ENCODE data around the gene MALT1.
"Not testable (repeated sequence)": the region's sequence is repeated elsewhere in the genome, so short reads cannot be mapped to it uniquely, and the experiment has no call there.

The MALT1 gene

DNA sequence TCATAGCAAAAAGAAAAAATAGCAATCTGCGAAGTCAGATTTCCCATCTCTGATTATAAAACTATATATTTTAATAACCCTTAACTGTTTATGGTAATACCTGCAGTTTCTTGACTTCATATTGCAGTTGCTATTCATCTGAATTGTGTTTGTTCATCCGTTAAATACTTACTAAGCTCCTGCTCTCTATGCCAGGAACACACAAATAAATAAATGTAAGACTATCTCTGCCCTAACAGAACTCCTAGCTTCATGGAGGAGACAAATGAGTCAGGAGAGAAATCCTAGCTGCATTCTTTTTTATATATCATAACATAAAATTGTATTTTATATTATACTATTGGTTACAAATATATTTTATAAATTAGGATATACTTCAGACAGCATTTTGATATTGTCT is 61.2 kb downstream of the MALT1 start:
- DNase-seq (ENCODE audit: low spot score) = no peak

GRCh38 chr18:58733866-58734265 is 62.6 kb downstream of the MALT1 start:
- no peak for DNase-seq (ENCODE audit: low spot score)

- DNase-seq (ENCODE audit: low spot score) = no peak
Measured at GRCh38 chr18:58738322-58738721, 67.1 kb downstream of the MALT1 start.

DNA sequence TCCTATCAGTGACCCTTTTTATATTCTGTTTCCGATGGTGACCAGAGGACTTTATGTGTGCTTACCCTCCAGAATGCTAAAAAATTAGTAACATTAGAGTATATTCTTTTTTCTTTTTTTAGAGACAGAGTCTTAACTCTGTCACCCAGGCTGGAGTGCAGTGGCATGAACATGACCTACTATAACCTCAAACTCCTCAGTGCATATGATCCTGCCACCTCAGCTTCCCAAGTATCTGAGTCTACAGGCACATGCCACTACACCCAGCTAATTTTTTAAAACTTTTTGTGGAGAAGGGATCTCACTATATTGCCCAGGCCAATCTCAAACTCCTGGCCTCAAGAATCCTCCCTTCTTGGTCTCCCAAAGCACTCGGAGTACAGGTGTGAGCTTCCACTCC is 74.6 kb downstream of the MALT1 start:
- no peak for DNase-seq (ENCODE audit: low spot score)

- no peak for DNase-seq (ENCODE audit: low spot score)
Measured at GRCh38 chr18:58748899-58749595, 77.8 kb downstream of the MALT1 start.

- no peak for DNase-seq (ENCODE audit: low spot score)
Measured at GRCh38 chr18:58753976-58754375, 82.7 kb downstream of the MALT1 start.

- DNase-seq (ENCODE audit: low spot score) = no peak
Measured at GRCh38 chr18:58754544-58755068, 83.3 kb downstream of the MALT1 start.

- no peak for DNase-seq (ENCODE audit: low spot score)
Measured at GRCh38 chr18:58755304-58756010, 84.2 kb downstream of the MALT1 start.

DNA sequence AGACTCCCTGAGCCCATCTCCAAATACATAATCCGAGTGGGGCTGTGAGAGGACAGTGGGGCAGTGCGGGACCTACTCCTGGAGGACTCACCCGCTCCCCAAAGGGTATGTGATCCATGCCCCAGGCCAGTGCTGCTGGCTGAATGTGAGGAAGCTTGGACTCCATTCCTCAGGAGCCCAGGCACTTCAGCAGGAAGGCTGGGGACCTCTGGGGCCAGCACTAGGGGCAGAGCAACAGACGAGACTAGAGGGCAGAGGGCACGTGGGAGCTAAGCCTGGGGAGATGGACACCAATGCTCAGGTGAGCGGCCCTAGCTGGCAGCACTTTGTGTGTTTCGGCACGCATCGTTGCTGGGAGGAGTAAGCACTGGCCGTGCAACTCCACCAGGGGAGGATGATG is 84.9 kb downstream of the MALT1 start:
- no peak for DNase-seq (ENCODE audit: low spot score)

DNA sequence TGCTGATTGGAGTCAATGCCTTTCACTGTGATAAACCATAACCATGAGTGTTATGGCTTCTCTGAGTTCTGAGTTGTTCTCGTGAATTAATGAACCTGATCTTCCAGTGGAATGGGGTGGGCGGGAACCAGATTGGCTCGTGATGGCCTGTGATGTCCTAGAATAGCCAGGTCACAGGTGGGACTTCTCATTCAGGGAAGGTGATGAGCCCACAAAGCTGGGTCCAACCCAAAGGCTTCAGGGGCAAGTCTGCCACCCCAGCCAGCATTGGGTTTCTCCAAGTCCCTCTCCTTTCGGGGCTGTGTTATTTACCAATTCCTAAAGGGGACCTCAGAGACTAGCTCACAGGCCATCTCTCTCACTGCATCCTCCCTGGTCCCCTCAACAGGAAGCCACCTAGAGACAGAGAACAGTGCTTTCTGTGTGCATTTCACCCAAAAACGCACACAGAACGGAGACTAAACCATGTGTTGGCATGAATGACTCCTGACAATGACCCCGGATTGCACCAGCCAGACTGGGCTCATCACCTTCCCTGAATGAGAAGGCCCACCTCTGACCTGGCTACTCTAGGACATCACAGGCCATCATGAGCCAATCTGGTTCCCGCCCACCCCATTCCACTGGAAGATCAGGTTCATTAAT is 85.5 kb downstream of the MALT1 start:
- no peak for DNase-seq (ENCODE audit: low spot score)

GRCh38 chr18:58757351-58757750 is 86.1 kb downstream of the MALT1 start:
- DNase-seq (ENCODE audit: low spot score) = not testable (repeated sequence)

- no peak for DNase-seq (ENCODE audit: low spot score)
Measured at GRCh38 chr18:58758046-58758445, 86.8 kb downstream of the MALT1 start.

GRCh38 chr18:58758606-58759005 is 87.3 kb downstream of the MALT1 start:
- no peak for DNase-seq (ENCODE audit: low spot score)

GRCh38 chr18:58761241-58761969 is 90.1 kb downstream of the MALT1 start:
- DNase-seq (ENCODE audit: low spot score) = no peak

GRCh38 chr18:58761970-58762780 is 90.9 kb downstream of the MALT1 start:
- DNase-seq (ENCODE audit: low spot score) = no peak

GRCh38 chr18:58762781-58763171 is 91.5 kb downstream of the MALT1 start:
- DNase-seq (ENCODE audit: low spot score) = no peak

- no peak for DNase-seq (ENCODE audit: low spot score)
Measured at GRCh38 chr18:58766164-58766563, 94.9 kb downstream of the MALT1 start.

GRCh38 chr18:58766946-58767345 is 95.7 kb downstream of the MALT1 start:
- DNase-seq (ENCODE audit: low spot score) = no peak

DNA sequence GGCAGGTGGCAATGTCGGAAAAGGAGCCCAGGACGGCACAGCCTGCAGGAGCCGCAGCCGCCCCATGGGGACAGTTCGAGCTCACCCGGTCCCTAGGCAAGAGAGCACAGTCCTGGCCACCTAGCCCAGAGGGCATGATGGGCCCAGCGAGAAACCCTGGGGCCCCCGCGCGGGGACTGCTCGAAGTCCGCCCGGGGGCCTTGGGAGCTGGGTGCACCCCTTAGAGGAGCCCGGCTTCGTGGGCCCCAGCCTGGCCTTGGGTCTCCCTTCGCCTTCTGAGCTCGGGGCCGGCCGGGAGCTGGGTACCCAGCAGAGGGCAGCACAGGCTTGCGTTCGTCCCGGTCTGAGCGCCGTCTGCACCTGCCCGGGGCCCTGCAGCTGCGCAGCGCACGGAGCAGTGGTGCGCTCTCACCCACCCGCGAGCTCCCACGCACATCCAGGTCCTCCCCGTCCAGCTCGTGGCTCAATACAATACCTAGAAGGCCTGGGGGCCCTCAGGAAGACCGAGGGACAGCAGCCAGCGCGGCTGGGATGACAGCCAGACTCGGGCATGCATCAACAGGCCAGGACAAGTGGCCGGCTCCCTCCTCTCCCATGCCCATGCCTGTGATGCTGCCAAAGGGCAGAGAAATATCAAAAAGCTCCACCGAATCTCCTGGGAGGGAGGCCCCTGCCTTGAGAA is 97.2 kb downstream of the MALT1 start:
- peak; percentile 23 for DNase-seq (ENCODE audit: low spot score)

DNA sequence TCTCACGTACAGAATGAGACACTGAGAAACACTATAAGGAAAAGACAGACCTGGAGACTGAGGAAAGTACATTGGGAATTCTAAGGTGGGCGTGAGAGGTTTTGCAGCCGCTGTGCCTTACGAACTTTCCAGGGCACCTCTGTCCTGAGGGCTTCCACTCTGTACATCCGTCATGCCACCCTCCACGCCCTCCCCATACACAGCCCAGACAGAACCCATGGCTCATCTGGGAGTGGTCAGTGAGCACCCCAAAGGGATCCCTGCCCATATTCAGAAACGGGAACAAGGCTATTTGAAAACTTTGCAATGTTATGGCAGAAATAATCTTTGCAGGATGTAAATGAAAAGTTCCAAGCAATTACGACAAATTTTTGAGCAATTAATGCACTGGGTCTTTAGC is 98.1 kb downstream of the MALT1 start:
- no peak for DNase-seq (ENCODE audit: low spot score)

DNA sequence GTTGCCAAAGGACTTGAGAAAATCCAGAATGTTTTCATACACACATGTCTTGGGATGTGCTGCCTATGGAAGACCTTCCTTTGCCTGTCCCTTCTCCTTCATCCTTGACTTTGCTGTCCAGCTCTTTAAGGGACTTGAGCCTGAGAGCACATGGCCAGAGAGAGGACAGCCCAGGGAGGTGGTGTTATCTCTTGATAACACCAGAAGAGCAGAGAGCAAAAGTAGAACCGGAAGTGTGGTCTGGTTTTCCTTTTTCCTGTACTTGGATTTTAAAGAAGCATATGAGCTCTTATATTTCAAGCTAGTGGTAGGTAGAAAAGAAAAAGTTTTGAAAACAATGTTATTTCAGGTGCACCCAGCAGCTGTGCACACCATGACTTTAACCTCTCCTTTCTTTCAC is 99.3 kb downstream of the MALT1 start:
- DNase-seq (ENCODE audit: low spot score) = no peak

All from SW480 (cell line).